Endothelial cell of umbilical vein (primary cell): ENCODE data around the gene MTCL1. TPM values are rescaled to one million over a fixed set of nuclear protein-coding genes. Genes with fewer than 3 reads are reported as not detected.
A peak's percentile ranks its signal among the peaks of the same experiment; 100 is the strongest.

Source experiments
- BruUV-seq: library from RNA; stranded (reverse); fragments of 400-500 nt; replicated peaks from 2 replicates; lab custom pipeline; 2021; lab: Mats Ljungman, UMichigan
- CTCF ChIA-PET: fragments of 300-600, 350-600 bp; sonication (Branson Sonifier 250); formaldehyde crosslinking; loops from one replicate; lab custom pipeline; 2021; ENCODE audit warnings: antibody characterized with exemption, inconsistent platforms; lab: Charles Lee
- POLR2A ChIA-PET: fragments of 300-600, 350-600 bp; sonication (Branson Sonifier 250); formaldehyde crosslinking; loops from one replicate; lab custom pipeline; 2021; ENCODE audit warnings: antibody characterized with exemption, inconsistent platforms; lab: Charles Lee
- DNase-seq: peaks from one replicate; pipeline ENCODE4 v3.0.0-alpha.2; 2011; ENCODE audit warnings: low read depth, low spot score
- FAIRE-seq: peaks from 2 replicates; lab custom pipeline; 2011; peaks lifted over from hg19 to GRCh38; lab: Jason Lieb, UNC
- H2AFZ ChIP-seq: 2 replicates; pipeline ENCODE4 v1.6.0; 2012; ENCODE audit warnings: low read depth, low read length, control low read depth, inconsistent platforms
- H3K27ac ChIP-seq: 2 replicates; pipeline ENCODE4 v1.5.1; 2011; ENCODE audit warnings: low read depth, mild to moderate bottlenecking, control low read depth, low read length, moderate library complexity; ENCODE audit not compliant: insufficient read depth
- H3K27me3 ChIP-seq, 2 experiments: 2 replicates each; pipeline versions ENCODE4 v1.6.0 to v1.6.1; 2011; ENCODE audit warnings: low read length in 2 of 2, mixed read lengths in 1 of 2; ENCODE audit not compliant: control insufficient read depth in 2 of 2, insufficient read depth in 2 of 2
- H3K36me3 ChIP-seq, 2 experiments: 2 replicates in 1 of 2; 3 replicates in 1 of 2; pipeline ENCODE4 v1.5.1; 2011; ENCODE audit warnings: low read length in 2 of 2, mild to moderate bottlenecking in 1 of 2, moderate library complexity in 1 of 2; ENCODE audit not compliant: control insufficient read depth in 2 of 2, insufficient read depth in 2 of 2; ENCODE audit errors: extremely low read depth in 1 of 2
- H3K4me1 ChIP-seq: 3 replicates; pipeline ENCODE4 v1.5.1; 2011; ENCODE audit warnings: mild to moderate bottlenecking, low read length; ENCODE audit not compliant: control insufficient read depth, insufficient read depth; ENCODE audit errors: extremely low read depth
- H3K4me2 ChIP-seq: 2 replicates; pipeline ENCODE4 v1.6.1; 2011; ENCODE audit warnings: low read length, control low read depth, mixed read lengths; ENCODE audit not compliant: insufficient read depth
- H3K4me3 ChIP-seq, 3 experiments: fragments of 200-600 bp in 1 of 3; sonication (generic), shearing (Covaris generic) in 1 of 3; replicated peaks in 1 of 3; 2 replicates each; pipeline ENCODE4 v1.5.1; 2011 to 2016; ENCODE audit warnings: control low read depth in 3 of 3, low read length in 3 of 3, mild to moderate bottlenecking in 2 of 3, inconsistent platforms in 1 of 3, low read depth in 1 of 3, moderate library complexity in 1 of 3; ENCODE audit not compliant: insufficient read depth in 1 of 3
- H3K79me2 ChIP-seq: 2 replicates; pipeline ENCODE4 v1.6.0; 2012; ENCODE audit warnings: low read length, inconsistent platforms; ENCODE audit not compliant: control insufficient read depth, insufficient read depth
- H3K9ac ChIP-seq: replicated peaks from 2 replicates; pipeline ENCODE3; 2011; ENCODE audit warnings: low read length, control low read depth; ENCODE audit not compliant: insufficient read depth; ENCODE audit errors: extremely low read depth
- H3K9me1 ChIP-seq: replicated peaks from 3 replicates; pipeline ENCODE4 v1.6.0; 2011; ENCODE audit warnings: mild to moderate bottlenecking, low read length; ENCODE audit not compliant: control insufficient read depth, insufficient read depth; ENCODE audit errors: extremely low read depth
- H3K9me3 ChIP-seq: replicated peaks from 2 replicates; pipeline ENCODE4 v1.5.1; 2012; ENCODE audit warnings: low read length, inconsistent platforms; ENCODE audit not compliant: control insufficient read depth, insufficient read depth
- H4K20me1 ChIP-seq: replicated peaks from 2 replicates; pipeline ENCODE3; 2011; ENCODE audit warnings: mild to moderate bottlenecking, low read length; ENCODE audit not compliant: control insufficient read depth, insufficient read depth; ENCODE audit errors: extremely low read depth
- EZH2 ChIP-seq: IDR thresholded peaks from 2 replicates; pipeline ENCODE4 v1.6.1; 2012; ENCODE audit warnings: borderline replicate concordance, low read depth, mild to moderate bottlenecking, moderate library complexity, low read length, inconsistent platforms; ENCODE audit not compliant: severe bottlenecking
- dilution Hi-C: fragments of 300-500 bp; cut with MboI; formaldehyde crosslinking; loops from one replicate; pipeline ENCODE4 v1.15.0; 2019; ENCODE audit warnings: low sequenced_read_pairs; ENCODE audit not compliant: extremely low pct_ligation_motif_present
- intact Hi-C: fragments of 100-400 bp; cut with micrococcal nuclease; formaldehyde crosslinking; loops from one replicate; pipeline ENCODE4 v1.10.0; 2022
- polyA plus RNA-seq, 4 experiments: library from polyadenylated mRNA; depleted of rRNA in 3 of 4; stranded (reverse) in 3 of 4; unstranded in 1 of 4; fragments of >200 nt; gene quantifications; 2 replicates each; pipeline versions ENCODE4 v1.2.1 to v1.2.3, GENCODE V29; 2011 to 2012; ENCODE audit warnings: missing spikeins in 1 of 4
- total RNA-seq: library from RNA; stranded (reverse); gene quantifications from 2 replicates; pipeline ENCODE4 v1.2.3, GENCODE V29; 2021
- TF ChIP-seq, protein P1 (sequence below), 2 donors: IDR thresholded peaks; 1 replicate in 1 of 2; 2 replicates in 1 of 2; pipeline ENCODE4 v1.5.1; 2011; ENCODE audit warnings: low read length in 2 of 2, mild to moderate bottlenecking in 2 of 2, moderate library complexity in 2 of 2, control low read depth in 1 of 2, inconsistent platforms in 1 of 2, low read depth in 1 of 2; ENCODE audit not compliant: insufficient read depth in 1 of 2; ENCODE audit errors: extremely low read depth in 1 of 2

MTCL1 gene
- total and polyA plus RNA-seq, 2 donors (not counting 3 experiments of a cell fraction or from before 2014, with no cell fraction given) = 11.9 to 75.7 TPM

DNA sequence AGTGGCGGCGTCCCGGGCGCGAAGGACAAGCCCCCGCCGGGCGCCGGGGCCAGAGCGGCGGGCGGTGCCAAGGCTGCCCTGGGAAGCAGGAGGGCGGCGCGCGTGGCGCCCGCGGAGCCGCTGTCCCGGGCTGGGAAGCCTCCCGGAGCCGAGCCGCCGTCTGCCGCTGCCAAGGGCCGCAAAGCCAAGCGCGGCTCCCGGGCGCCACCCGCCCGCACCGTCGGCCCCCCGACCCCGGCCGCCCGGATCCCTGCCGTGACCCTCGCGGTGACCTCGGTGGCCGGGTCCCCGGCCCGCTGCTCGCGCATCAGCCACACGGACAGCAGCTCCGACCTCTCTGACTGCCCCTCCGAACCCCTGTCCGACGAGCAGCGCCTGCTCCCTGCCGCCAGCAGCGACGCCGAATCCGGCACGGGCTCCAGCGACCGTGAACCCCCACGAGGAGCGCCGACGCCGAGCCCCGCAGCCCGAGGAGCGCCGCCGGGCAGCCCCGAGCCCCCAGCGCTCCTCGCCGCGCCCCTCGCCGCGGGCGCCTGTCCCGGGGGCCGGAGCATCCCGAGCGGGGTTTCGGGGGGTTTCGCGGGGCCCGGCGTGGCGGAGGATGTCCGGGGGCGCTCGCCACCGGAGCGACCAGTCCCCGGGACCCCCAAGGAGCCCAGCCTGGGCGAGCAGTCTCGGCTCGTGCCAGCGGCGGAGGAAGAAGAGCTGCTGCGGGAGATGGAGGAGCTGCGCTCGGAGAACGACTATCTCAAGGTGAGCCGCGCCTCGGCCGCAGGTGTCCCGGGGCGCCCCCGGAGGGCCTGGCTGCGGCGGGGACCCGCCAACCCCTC lies 820 bp downstream of the MTCL1 start:
- ChIA-PET POLR2A (interaction anchor here (0.6 kb wide), 1 partner anchor 110 kb away, joined by 4 read pairs; no protein-coding TSS in a partner anchor), CTCF (interaction anchor here (0.6 to 4.0 kb wide), 28 partner anchors 10 to 349 kb away, joined by 3 to 21 read pairs (median 6); no protein-coding TSS in a partner anchor)
- Histone ChIP-seq H2AFZ (peak overlapping the region; percentile 30), H3K4me2 (peak overlapping the region; percentile 93), H4K20me1 (no peaks in the 10 kb centered on the region), H3K27ac (peak overlapping the region; percentile 70), H3K4me3 (peak overlapping the region; percentile 79 to 98 (median 89)), H3K9ac (peak overlapping the region; percentile 90), H3K27me3 (no peaks in the 10 kb centered on the region), H3K9me1 (no peaks in the 10 kb centered on the region), H3K36me3 (no peaks in the 10 kb centered on the region), H3K9me3 (no peaks in the 10 kb centered on the region), H3K79me2 (peaks cover 45% of the 10 kb centered on the region), H3K4me1 (peaks cover 17% of the 10 kb centered on the region)
- no peak for TF ChIP-seq EZH2
- TF ChIP-seq, protein P1, sequence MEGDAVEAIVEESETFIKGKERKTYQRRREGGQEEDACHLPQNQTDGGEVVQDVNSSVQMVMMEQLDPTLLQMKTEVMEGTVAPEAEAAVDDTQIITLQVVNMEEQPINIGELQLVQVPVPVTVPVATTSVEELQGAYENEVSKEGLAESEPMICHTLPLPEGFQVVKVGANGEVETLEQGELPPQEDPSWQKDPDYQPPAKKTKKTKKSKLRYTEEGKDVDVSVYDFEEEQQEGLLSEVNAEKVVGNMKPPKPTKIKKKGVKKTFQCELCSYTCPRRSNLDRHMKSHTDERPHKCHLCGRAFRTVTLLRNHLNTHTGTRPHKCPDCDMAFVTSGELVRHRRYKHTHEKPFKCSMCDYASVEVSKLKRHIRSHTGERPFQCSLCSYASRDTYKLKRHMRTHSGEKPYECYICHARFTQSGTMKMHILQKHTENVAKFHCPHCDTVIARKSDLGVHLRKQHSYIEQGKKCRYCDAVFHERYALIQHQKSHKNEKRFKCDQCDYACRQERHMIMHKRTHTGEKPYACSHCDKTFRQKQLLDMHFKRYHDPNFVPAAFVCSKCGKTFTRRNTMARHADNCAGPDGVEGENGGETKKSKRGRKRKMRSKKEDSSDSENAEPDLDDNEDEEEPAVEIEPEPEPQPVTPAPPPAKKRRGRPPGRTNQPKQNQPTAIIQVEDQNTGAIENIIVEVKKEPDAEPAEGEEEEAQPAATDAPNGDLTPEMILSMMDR (IDR thresholded peaks at IDR 0.05; ENCODE audit: extremely low read depth in 1 of 2, insufficient read depth in 1 of 2, low read depth in 1 of 2, low read length in 2 of 2) = no peak
- DNase-seq (peak; percentile 20), FAIRE-seq (no peak)
- dilution Hi-C loops = no loop called here
- intact Hi-C loops = loop anchor here (1.0 to 10.0 kb wide), 6 partner anchors 41 to 699 kb away; partner anchors contain the start of gene ANKRD12
- BruUV-seq = no TSS peak
